Stomach smooth muscle (tissue), 2 donors: ENCODE measurements around the gene SESN3.
A peak's percentile ranks its signal among the peaks of the same experiment; 100 is the strongest.
"Not testable (repeated sequence)": the region's sequence is repeated elsewhere in the genome, so short reads cannot be mapped to it uniquely, and the experiment has no call there.

Source experiments
- H3K27ac ChIP-seq: one replicate; pipeline ENCODE4 v1.7.0; 2013; ENCODE audit warnings: mild to moderate bottlenecking, low read length, inconsistent platforms
- H3K27me3 ChIP-seq, 2 donors: one replicate each; pipeline ENCODE4 v1.7.0; 2013; ENCODE audit warnings: low read length in 2 of 2; ENCODE audit not compliant: insufficient read depth in 2 of 2, control insufficient read depth in 1 of 2
- H3K36me3 ChIP-seq, 2 donors: one replicate each; pipeline ENCODE4 v1.7.0; 2013; ENCODE audit warnings: low read length in 2 of 2; ENCODE audit not compliant: control insufficient read depth in 2 of 2, insufficient read depth in 2 of 2
- H3K4me1 ChIP-seq: one replicate; pipeline ENCODE4 v1.7.0; 2013; ENCODE audit warnings: low read length; ENCODE audit not compliant: control insufficient read depth, insufficient read depth
- H3K4me3 ChIP-seq, 2 donors: one replicate each; pipeline ENCODE4 v1.7.0; 2013; ENCODE audit warnings: low read length in 2 of 2
- H3K9ac ChIP-seq, 2 donors: one replicate each; pipeline ENCODE4 v1.7.0; 2013; ENCODE audit warnings: low read length in 2 of 2, mild to moderate bottlenecking in 1 of 2
- H3K9me3 ChIP-seq, 2 donors: one replicate each; pipeline ENCODE4 v1.7.0; 2013; ENCODE audit warnings: low read length in 2 of 2; ENCODE audit not compliant: control insufficient read depth in 2 of 2
- donor health status: healthy.
- donor health status: Pancreatic carcinoma.

SESN3 gene

GRCh38 chr11:95264881-95265280 is 33.9 kb upstream of the SESN3 start:
- H3K27ac ChIP-seq = no peak overlapping the region
- H3K9ac ChIP-seq = no peak overlapping the region
- no peak overlapping the region for H3K4me3 ChIP-seq
- H3K36me3 ChIP-seq = no peaks in the 10 kb centered on the region
- no peaks in the 10 kb centered on the region for H3K4me1 ChIP-seq
- no peaks in the 10 kb centered on the region for H3K27me3 ChIP-seq
- H3K9me3 ChIP-seq = no peaks in the 10 kb centered on the region

DNA sequence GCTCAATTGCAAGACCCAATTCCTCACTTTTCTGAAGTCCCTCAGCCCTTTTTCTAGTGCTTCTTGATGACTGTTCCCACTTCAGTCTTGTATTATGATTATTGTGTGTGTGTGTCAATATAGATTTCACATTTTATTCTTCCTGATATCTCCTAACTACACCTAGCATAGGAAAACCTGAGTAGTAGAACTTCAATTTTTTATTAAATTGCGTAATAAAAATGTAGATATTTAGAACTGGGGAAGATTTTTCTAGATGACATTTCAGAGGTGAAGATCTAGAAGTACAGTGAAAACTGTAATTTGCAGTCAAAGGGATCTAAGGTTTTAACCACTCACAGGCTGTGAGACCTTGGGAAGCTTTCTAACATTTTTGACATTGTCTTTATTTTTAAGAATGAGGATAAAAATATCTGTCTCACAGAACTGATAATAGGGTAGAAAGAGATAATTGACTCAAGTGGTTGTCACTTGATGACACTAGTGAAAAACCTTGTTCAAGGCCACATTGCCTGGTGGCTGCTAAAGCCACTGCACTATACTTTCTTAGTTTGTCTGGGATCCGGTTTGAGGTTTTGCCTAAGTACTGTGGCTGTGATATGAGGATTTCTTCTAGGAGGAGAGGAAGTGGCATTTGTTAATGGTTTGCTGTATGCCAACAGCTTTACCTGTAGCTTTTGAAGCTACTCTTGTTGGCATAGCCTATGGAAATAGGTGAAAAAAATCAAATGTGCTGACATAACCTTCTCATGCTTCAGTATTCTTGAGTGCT is 32.2 kb upstream of the SESN3 start:
- Histone ChIP-seq H3K4me1 (no peaks in the 10 kb centered on the region), H3K9me3 (no peaks in the 10 kb centered on the region), H3K36me3 (no peaks in the 10 kb centered on the region), H3K4me3 (no peak overlapping the region), H3K9ac (no peak overlapping the region), H3K27ac (no peak overlapping the region), H3K27me3 (no peaks in the 10 kb centered on the region)

DNA sequence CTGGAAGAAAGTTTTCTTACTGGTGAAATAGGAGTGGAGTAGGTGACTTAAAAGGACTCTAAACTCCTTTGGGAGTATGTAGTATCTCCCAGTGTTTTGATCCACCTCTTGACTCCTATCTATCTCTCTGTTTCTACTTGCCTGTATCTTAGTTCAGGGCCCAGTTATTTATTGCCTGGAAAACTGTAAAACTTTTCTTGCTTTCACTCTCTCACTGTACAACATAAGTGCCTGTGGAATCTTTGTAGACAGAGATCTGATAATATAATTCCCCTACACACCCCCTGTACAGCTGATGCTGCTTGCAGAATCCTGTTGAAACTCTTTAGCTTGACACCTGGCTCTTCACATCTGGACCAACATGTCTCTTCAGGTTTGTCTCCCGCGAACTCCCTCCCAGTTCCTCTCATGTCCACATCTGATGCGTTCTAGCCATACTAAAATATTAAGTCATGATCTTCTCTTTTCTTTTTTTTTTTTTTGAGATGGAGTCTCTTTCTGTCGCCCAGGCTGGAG is 26.5 kb upstream of the SESN3 start:
- no peak overlapping the region for H3K4me3 ChIP-seq
- no peak overlapping the region for H3K27ac ChIP-seq
- no peaks in the 10 kb centered on the region for H3K36me3 ChIP-seq
- H3K4me1 ChIP-seq = peaks cover 19% of the 10 kb centered on the region
- no peaks in the 10 kb centered on the region for H3K27me3 ChIP-seq
- H3K9ac ChIP-seq = no peak overlapping the region
- H3K9me3 ChIP-seq = no peaks in the 10 kb centered on the region

DNA sequence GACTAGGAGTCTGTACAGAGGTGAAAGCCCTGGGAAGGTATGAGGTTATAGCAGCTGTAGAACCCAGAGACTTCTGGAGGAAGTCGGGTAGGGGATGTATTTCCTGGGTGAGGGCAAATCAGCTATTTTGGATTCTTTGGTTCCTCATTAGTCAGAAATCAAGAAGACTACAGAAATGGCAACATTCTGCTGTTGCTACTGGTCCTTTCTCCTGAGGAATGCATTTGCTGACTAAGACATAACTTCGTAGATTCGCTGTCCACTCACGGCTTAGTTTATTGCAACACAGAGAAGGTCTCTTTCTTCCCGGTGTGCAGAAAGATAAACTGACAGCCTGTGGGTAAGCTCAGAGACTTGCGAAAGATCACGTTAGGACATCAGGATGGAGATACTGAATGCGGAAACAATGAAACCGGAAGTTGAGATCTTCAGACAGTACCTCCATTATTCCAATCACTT is 25.3 kb upstream of the SESN3 start:
- no peaks in the 10 kb centered on the region for H3K9me3 ChIP-seq
- H3K4me1 ChIP-seq = peaks cover 19% of the 10 kb centered on the region
- no peak overlapping the region for H3K9ac ChIP-seq
- H3K36me3 ChIP-seq = no peaks in the 10 kb centered on the region
- no peak overlapping the region for H3K27ac ChIP-seq
- H3K27me3 ChIP-seq = no peaks in the 10 kb centered on the region
- no peak overlapping the region for H3K4me3 ChIP-seq

DNA sequence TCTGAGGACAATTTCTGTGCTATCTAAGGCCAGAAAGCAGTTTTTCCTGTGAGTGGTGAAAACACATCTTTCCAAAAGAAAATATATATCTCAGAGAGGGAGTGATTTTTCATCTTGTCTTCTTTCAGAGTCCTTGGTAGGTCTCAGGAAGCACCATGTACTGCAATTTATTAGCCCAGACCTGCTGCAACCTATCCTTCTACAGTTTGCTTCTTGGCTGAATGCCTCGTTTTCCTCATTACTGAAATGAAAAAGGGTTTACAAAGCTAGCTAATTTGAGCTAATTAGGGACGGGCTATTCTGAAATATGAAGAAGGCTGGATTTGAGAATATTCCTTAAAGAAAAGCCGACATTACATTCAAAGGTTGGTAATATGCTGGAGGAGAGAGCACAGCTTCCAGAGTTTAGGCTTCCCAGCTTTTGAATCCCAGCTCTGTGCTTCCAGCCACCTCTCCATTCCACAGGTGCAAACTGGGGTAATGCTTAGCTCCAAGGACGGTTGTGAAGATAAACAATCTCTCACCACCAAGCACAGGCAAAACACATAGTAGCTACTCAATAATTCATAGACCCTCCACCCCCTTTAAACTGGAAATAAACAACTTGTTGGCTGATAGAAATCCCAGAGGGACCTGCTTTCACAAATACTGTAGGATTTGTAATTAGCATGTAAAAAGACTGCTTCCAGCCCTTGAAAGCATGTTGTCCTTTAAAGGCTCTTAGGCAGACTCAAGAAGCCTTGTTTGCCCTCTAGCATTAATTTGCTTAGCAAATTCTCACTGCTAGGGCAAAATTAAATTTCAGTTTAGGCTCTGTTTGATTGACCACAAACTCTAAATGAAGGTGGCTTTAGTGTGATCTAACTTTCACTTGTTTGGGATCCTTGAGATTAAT is 24.5 kb upstream of the SESN3 start:
- H3K9ac ChIP-seq = no peak overlapping the region
- no peaks in the 10 kb centered on the region for H3K27me3 ChIP-seq
- peaks cover 19% of the 10 kb centered on the region for H3K4me1 ChIP-seq
- no peaks in the 10 kb centered on the region for H3K9me3 ChIP-seq
- H3K4me3 ChIP-seq = no peak overlapping the region
- H3K36me3 ChIP-seq = no peaks in the 10 kb centered on the region
- peak overlapping the region; percentile 12 for H3K27ac ChIP-seq

GRCh38 chr11:95254716-95255115 is 23.7 kb upstream of the SESN3 start:
- Histone ChIP-seq H3K4me1 (peaks cover 19% of the 10 kb centered on the region), H3K36me3 (no peaks in the 10 kb centered on the region), H3K9me3 (no peaks in the 10 kb centered on the region), H3K27me3 (no peaks in the 10 kb centered on the region), H3K27ac (peak overlapping the region; percentile 1), H3K9ac (no peak overlapping the region), H3K4me3 (no peak overlapping the region)

DNA sequence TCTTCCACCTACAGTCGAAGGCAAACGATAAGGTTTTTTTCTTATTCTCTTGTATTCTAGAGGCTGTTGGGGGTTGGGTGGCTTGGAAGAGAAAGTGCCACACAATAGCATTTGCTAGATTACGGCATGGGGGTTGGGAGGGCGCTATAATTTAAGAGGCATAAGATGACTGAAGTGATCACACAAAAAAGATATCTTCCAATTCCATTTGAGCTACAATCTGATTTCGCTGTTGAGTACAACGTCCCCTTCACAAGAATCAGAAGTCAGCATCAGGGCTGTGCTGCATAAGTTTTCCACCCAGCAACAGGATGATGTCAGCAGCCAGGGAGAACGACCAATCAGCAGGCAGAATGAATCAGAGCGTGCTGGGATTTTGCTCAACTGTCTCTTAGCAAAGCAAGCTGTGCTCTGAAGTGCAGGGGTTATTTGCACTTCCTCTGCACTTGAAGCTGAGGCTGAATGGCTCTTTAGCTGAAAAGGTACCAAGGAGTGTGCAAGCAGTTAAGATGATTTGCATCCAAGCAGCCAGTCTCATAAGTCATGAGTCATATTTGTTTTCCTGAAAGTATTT is 23.2 kb upstream of the SESN3 start:
- H3K36me3 ChIP-seq = no peaks in the 10 kb centered on the region
- peaks cover 19% of the 10 kb centered on the region for H3K4me1 ChIP-seq
- H3K9me3 ChIP-seq = no peaks in the 10 kb centered on the region
- H3K27ac ChIP-seq = peak overlapping the region; percentile 3
- peak overlapping the region; percentile 34 to 66 for H3K9ac ChIP-seq
- H3K4me3 ChIP-seq = peak overlapping the region; percentile 31 to 68
- H3K27me3 ChIP-seq = no peaks in the 10 kb centered on the region

GRCh38 chr11:95253141-95253540 is 22.1 kb upstream of the SESN3 start:
- Histone ChIP-seq H3K9ac (no peak overlapping the region), H3K36me3 (no peaks in the 10 kb centered on the region), H3K27me3 (no peaks in the 10 kb centered on the region), H3K27ac (peak overlapping the region; percentile 3), H3K9me3 (no peaks in the 10 kb centered on the region), H3K4me1 (peaks cover 19% of the 10 kb centered on the region), H3K4me3 (no peak overlapping the region)

DNA sequence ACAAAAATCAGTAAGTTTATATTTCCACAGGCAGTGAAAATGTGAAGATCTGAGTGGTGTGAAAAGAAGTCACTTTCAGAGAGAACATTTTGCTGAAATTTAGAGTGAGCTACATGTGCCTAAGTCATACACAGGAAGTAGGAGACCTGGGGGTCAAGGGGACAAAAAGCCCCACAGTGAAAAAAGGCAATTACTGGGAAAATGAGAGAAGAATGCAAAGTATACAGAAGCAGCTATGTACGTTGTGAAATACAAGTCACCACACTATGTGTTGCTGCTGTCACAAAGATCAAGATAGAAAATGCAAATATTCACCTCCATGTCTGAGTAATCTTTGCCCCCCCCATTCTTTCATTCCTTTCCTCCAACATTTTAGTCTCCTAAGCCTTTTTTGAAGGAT is 21.6 kb upstream of the SESN3 start:
- H3K27ac ChIP-seq = no peak overlapping the region

DNA sequence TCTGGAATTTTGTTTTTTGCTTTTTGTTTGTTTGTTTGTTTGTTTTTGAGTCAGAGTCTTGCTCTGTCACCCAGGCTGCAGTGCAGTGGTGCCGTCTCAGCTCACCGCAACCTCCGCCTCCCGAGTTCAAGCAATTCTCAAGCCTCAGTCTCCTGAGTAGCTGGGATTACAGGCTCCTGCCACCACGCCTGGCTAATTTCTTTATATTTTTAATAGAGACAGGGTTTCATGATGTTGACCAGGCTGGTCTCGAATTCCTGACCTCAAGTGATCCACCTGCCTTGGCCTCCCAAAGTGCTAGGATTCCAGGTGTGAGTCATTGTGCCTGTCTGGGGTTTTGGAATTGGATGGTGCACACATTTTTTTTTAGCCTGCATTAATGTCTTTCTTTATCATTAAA is 20.9 kb upstream of the SESN3 start:
- not testable (repeated sequence) for H3K9me3 ChIP-seq, H3K27ac ChIP-seq, H3K36me3 ChIP-seq, H3K27me3 ChIP-seq, H3K4me3 ChIP-seq, H3K9ac ChIP-seq
- H3K4me1 ChIP-seq = peaks cover 19% of the 10 kb centered on the region

More for the DNA sequence above, 21.6 kb upstream of the SESN3 start:
- Histone ChIP-seq H3K36me3 (no peaks in the 10 kb centered on the region), H3K27me3 (no peaks in the 10 kb centered on the region), H3K9ac (no peak overlapping the region), H3K4me3 (no peak overlapping the region), H3K4me1 (peaks cover 19% of the 10 kb centered on the region), H3K9me3 (no peaks in the 10 kb centered on the region)
